NCI-H2196 (cell line): ENCODE results near the gene LPAR1.

ENCODE experiments used
- DNase-seq: peaks from one replicate; lab custom pipeline; 2025; ENCODE audit not compliant: unreplicated experiment; lab: John Stamatoyannopoulos, UW

Gene LPAR1

GRCh38 chr9:110923601-110924000 is 114.7 kb downstream of the LPAR1 start:
- DNase-seq, result no peak

- no peak for DNase-seq
These were observed 116.1 kb downstream of the LPAR1 start for GRCh38 chr9:110922145-110922544.

DNA sequence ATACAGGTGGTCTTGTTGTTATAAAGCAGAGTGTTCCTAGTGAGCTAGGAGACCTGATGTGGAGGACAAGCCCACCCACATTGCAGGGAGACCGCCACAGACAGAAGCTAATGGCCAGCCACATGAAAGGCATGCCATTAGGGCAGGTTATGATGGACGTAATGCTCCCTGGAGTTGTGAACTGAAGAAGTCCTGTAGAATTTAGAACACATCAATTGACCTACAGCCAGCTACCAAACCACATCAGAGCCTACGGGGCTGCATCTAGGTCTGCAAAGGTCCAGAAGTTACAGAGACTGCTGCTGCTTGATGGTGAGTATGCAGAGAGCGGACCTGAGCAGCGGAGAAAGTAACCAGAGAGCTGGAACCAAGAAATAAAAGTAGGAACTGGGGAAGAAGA is 116.6 kb downstream of the LPAR1 start:
- no peak for DNase-seq

DNA sequence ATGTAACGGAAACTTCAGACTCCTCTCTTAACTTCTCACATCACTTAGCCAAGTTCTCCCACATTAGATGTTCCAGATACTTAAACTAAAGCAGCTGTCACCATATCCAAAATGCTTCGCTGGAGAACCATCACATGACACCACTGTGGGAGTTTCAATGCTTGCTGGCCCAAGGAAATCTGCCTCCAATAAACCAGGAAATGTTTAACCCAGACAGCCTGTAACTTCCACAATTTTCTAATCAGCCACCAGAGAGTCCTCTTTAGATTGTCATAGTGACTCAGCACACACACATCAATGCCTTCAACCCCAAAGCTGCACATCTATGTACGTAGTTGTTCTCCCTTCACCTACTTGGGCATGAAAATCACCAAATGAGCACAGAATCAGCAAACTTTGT is 118.7 kb downstream of the LPAR1 start:
- no peak for DNase-seq

DNA sequence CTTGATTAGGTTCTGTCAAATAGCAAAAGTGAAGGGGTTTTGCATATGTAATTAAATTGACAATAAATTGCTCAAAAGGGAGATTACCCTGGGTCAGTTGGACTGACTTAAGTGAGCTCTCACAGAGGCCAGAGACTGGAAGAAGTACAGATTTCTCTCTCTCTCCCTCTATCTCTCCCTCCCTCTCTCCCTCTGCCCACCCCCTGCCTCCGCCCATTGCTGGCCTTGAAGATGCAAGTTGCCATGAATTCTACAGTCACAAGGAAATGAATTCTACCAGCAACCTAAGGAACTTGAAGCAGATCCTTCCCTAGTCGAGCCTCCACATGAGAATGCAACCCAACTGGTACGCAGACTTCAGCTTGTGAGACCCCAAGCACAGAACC is 119.2 kb downstream of the LPAR1 start:
- no peak for DNase-seq

DNA sequence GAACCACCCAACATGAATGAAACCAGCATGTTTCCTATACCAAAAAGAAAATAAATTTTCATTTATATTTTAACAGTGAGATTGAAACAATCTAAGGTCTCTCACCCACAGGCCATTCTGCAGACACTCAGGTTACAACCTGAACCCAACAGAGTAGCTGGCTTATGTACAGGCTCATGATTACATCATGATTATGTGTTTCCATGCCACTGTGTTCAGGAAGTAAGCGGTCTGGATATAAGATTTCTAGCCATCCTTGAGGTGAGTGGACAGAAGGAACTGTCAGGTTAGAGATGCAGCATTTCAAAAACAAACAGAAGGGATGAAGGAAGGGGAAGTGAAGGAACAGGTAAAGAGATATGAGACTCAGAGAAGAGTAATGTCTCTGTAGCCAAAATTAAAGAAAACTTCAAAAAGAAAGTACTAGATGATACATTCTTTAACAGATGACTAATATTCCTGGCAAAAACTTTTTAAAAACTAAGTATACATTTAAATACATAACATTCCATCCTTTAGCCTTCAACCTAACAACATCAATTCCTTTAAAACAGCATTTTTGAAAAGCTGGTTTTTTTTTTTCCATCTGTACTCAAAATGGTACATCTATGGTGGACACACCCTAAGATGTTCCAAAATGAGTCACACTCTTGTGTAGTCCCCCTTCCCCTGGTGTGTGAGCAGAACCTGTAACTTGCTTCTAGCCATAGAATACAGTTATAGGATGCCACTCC is 119.8 kb downstream of the LPAR1 start:
- no peak for DNase-seq

DNA sequence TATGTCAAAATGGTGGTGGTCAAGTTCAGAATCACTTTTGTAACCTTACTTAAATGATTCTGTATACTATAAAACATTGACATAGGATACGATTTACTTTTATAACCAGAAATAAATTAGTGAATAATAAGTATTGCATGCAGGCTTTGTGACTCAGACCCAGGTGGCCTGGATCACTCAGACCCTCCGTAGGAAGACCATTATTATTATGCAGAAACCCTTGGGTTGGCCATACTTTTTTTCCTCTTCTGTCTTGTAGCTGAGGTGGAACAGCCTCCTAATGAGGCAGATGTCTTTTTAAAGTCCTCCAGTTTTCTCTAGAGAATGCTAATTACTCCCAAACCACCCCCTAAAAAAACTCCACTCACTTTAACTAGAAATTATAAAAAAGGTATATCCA is 121.9 kb downstream of the LPAR1 start:
- DNase-seq, result no peak

GRCh38 chr9:110912419-110913291 is 125.6 kb downstream of the LPAR1 start:
- DNase-seq, result no peak

DNA sequence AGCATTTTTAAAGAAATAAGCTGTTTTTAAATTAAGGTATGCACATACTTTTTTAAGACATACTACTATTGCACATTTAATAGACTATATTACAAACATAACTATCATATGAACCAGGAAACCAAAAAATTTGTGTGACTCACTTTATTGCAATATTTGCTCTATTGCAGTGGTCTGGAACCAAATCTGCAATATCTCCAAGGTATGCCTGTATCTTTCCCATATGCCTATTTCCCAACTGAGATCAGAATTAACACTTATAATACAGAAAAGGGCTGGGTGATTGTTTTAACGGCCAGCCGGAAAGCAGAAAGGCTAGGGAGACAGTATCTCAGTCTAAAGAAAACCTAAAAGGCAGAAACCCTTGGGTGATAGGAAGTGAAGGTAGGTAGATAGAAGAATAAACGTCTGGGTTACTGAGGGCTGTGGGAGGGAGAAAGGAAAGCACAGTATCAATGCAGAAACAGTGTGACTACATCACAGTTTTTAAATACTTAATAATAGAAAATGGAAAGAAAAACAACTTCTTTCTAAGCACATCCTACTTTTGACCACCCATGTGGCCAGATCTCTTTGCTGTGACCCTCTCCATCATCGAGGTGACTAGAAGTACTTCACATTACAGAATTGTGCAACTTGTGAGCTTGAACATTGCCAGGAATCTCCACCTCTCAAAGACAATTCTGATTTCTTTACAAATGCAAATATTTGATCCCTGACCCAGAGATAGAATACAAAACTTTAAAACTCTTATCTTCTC is 126.4 kb downstream of the LPAR1 start:
- DNase-seq, result no peak

GRCh38 chr9:110908894-110909293 is 129.4 kb downstream of the LPAR1 start:
- no peak for DNase-seq

DNA sequence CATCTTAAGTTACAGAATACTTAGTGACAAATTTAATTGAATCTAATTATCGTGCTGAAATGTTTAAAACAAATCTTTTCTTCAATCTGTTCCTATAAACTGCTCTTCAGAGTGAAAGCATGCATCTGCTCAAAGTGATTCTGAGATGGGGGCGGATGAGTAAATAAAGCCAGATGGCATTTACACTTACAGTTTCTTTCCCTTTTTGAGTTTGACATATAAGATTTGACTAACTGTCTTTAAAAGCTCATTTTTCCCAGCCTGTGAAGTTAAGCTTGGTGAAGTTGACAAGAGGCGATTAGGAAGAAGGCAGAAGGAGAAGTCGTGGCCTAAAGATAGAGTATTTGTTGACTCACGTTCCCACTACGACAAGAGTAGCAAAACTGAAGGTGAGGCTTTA is 137.4 kb downstream of the LPAR1 start:
- no peak for DNase-seq

DNA sequence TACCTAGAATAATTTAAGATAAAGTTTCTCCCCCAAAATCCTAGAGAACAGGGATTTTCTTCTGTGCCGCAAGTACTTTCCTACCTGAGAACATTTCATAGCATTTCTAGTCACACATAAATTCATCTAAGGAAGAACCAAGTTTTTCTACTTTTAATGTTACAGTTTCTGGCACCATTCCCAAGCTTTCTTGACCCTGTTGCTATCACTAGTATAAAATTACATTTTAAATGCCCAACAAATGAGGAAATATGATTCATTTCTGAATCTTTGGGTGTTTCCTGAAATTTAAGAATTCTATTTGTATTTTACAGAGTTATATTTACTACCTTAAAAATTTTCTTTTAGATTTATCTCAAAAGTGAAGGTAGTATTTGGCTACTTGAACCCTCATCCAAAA is 137.8 kb downstream of the LPAR1 start:
- no peak for DNase-seq

DNA sequence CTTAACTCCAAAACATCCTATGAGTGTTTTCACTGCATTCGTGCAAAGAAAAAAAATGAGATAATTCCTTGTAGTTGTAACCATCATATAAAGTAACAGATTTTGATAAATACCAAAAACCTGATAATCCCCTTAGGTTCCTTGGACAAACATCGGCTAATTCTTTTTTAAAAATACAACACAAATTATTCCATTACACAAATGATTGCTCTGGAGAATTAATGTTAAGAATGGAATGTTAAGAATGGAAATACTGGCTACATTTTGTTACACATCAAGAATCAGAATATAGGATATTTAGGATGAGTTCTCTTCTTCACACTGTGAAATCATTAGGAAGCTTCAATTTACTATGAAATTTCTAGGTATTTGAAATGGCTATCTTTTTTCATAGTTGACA is 139.4 kb downstream of the LPAR1 start:
- DNase-seq, result no peak

DNA sequence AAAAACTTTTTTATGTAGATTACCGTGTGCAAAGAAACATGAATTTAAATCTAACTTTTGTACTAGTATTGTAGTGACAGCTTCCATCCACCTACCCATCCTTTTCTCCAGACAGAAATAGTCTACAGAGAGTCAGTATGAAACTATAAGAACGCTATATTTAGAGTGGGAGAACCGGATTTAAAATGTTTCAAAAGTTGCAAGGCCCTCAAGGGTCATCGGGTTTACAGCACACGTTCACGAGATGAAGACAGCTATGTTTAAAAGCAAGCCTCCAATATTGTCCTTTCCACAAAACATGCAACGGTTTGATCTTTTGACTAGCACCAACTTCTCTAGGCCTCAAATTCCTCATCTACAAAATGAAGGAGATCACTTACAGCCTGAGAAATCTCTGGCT is 139.9 kb downstream of the LPAR1 start:
- no peak for DNase-seq

- no peak for DNase-seq
These were observed 140.3 kb downstream of the LPAR1 start for GRCh38 chr9:110897943-110898342.

GRCh38 chr9:110895147-110895905 is 142.9 kb downstream of the LPAR1 start:
- DNase-seq, result no peak

GRCh38 chr9:110894731-110895130 is 143.5 kb downstream of the LPAR1 start:
- DNase-seq, result no peak

DNA sequence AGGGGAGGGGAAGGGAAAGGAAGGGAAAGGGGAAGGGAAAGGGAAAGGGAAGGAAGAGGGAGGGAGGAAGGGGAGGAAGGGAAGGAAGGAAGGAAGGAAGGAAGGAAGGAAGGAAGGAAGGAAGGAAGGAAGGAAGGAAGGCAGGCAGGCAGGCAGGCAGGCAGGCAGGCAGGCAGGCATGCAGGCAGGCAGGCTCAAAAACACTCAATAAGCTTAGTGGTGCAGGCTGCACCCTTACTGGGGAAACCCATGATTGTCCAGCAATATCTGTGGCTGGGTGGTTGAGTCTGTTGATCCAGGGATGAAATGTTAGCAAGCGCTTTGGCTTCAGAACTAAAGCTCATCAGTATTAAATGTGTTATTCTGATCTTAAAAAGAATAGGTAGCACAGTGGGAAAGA is 145.6 kb downstream of the LPAR1 start:
- DNase-seq, result no peak

GRCh38 chr9:110891760-110892159 is 146.5 kb downstream of the LPAR1 start:
- DNase-seq, result no peak

DNA sequence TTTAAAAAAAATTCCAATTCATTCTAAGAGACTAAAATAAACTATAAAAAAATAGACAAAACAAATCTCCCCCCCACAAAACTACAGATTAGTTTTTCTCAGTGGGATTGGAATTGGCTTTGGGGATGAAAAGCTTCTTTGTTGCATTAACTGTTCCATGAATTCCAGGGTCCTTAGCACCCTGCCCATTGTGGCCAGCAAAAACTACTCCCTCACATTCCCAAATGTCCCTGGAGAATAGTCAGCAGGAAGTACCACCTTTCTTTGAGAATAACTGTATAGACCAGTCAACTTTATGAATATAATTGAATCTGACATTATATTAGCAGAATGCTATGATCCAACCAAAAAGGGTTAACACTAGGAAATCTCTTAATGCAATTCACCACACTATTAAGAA is 147.9 kb downstream of the LPAR1 start:
- DNase-seq, result no peak

DNA sequence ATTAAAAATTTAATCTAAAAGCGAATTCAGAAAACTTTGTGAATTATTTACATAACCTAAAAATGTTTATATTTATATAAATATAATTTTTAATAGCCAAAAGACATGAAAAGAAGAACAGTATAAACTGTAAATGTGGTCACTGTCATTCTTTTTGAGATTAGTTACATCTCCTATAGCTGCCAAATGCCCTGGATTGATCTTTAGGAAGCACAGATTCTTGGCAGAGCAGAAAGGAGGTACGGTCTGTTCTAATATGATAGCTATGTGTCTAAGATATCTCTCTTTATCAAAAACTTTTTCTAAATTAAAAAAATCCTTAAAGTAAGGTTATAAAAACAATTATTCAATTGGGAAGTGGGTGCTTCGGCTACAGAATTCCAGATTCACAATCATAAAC is 151.0 kb downstream of the LPAR1 start:
- no peak for DNase-seq
